Right renal cortex interstitium (tissue), 3 donors: ENCODE results near the gene PRR35. TPM values are rescaled to one million over a fixed set of nuclear protein-coding genes. Genes with fewer than 3 reads are reported as not detected.

Experiments
- polyA plus RNA-seq, 3 donors: library from polyadenylated mRNA; unstranded; fragments of 120-200 nt; gene quantifications; one replicate each; pipeline ENCODE4 v1.2.1, GENCODE V29; 2013; ENCODE audit not compliant: insufficient read length in 3 of 3

Gene PRR35
- polyA plus RNA-seq, 3 donors: 7.4 to 8.6 (median 7.5) TPM

Other genes with a start within 250 kb of the PRR35 start
- gene AXIN1, start 207.7 kb upstream of the PRR35 start, polyA plus RNA-seq: 10 to 100 TPM; 15.2 to 17.0 (median 15.5) TPM
- 10 to 100 TPM; 58.9 to 70.6 (median 61.9) TPM for gene MRPL28, start 189.9 kb upstream of the PRR35 start, polyA plus RNA-seq
- gene PGAP6, start 178.4 kb upstream of the PRR35 start, polyA plus RNA-seq: 10 to 100 TPM; 53.9 to 75.4 (median 66.1) TPM
- gene NME4, start 163.2 kb upstream of the PRR35 start, polyA plus RNA-seq: 100 to 1,000 TPM in 2 of 3 donors, 10 to 100 TPM in 1; 95.3 to 124 (median 109) TPM
- 10 to 100 TPM; 15.7 to 28.3 (median 21.6) TPM for gene DECR2, start 158.5 kb upstream of the PRR35 start, polyA plus RNA-seq
- 10 to 100 TPM; 65.2 to 95.2 (median 81.0) TPM for gene RAB11FIP3, start 134.7 kb upstream of the PRR35 start, polyA plus RNA-seq
- 10 to 100 TPM; 18.2 to 19.8 (median 18.2) TPM for gene CAPN15, start 32.7 kb upstream of the PRR35 start, polyA plus RNA-seq
- gene NHLRC4, start 6.6 kb downstream of the PRR35 start, polyA plus RNA-seq: 1 to 10 TPM; 6.4 to 6.9 (median 6.6) TPM
- gene PIGQ, start 9.6 kb downstream of the PRR35 start, polyA plus RNA-seq: 10 to 100 TPM; 49.8 to 55.6 (median 50.4) TPM
- gene RAB40C, start 29.7 kb downstream of the PRR35 start, polyA plus RNA-seq: 10 to 100 TPM; 12.7 to 16.6 (median 14.4) TPM
- gene WFIKKN1, start 70.6 kb downstream of the PRR35 start, polyA plus RNA-seq: 1 to 10 TPM in 1 of 3 donors, under 1 TPM in 2; 0.82 to 1.2 (median 0.94) TPM
- gene METTL26, start 75.9 kb downstream of the PRR35 start, polyA plus RNA-seq: 10 to 100 TPM; 34.8 to 45.2 (median 42.0) TPM
- 10 to 100 TPM; 11.1 to 15.5 (median 12.5) TPM for gene MCRIP2, start 81.4 kb downstream of the PRR35 start, polyA plus RNA-seq
- 10 to 100 TPM; 22.4 to 27.5 (median 22.8) TPM for gene WDR90, start 89.0 kb downstream of the PRR35 start, polyA plus RNA-seq
- 10 to 100 TPM; 58.2 to 68.2 (median 60.6) TPM for gene RHOT2, start 107.7 kb downstream of the PRR35 start, polyA plus RNA-seq
- gene RHBDL1, start 115.3 kb downstream of the PRR35 start, polyA plus RNA-seq: 1 to 10 TPM in 2 of 3 donors, under 1 TPM in 1; 0.58 to 1.5 (median 1.1) TPM
- gene STUB1, start 120.0 kb downstream of the PRR35 start, polyA plus RNA-seq: 100 to 1,000 TPM; 117 to 125 (median 120) TPM
- 10 to 100 TPM; 56.0 to 68.0 (median 65.2) TPM for gene JMJD8, start 123.9 kb downstream of the PRR35 start, polyA plus RNA-seq
- 10 to 100 TPM in 1 of 3 donors, 1 to 10 TPM in 2; 9.2 to 10.2 (median 9.5) TPM for gene WDR24, start 130.0 kb downstream of the PRR35 start, polyA plus RNA-seq
- gene FBXL16, start 145.4 kb downstream of the PRR35 start, polyA plus RNA-seq: 1 to 10 TPM in 2 of 3 donors, under 1 TPM in 1; 0.96 to 1.8 (median 1.1) TPM
- gene METRN, start 154.7 kb downstream of the PRR35 start, polyA plus RNA-seq: 1 to 10 TPM; 4.5 to 6.0 (median 5.2) TPM
- 10 to 100 TPM in 2 of 3 donors, 1 to 10 TPM in 1; 8.4 to 11.0 (median 10.2) TPM for gene ANTKMT, start 160.8 kb downstream of the PRR35 start, polyA plus RNA-seq
- gene CCDC78, start 166.0 kb downstream of the PRR35 start, polyA plus RNA-seq: 1 to 10 TPM in 2 of 3 donors, under 1 TPM in 1; 0.74 to 1.3 (median 1.2) TPM
- gene HAGHL, start 166.7 kb downstream of the PRR35 start, polyA plus RNA-seq: 1 to 10 TPM; 3.4 to 4.0 (median 3.8) TPM
- 10 to 100 TPM; 18.9 to 23.4 (median 22.8) TPM for gene CIAO3, start 180.6 kb downstream of the PRR35 start, polyA plus RNA-seq
- 10 to 100 TPM; 12.1 to 24.9 (median 13.8) TPM for gene MSLN, start 200.3 kb downstream of the PRR35 start, polyA plus RNA-seq
- 10 to 100 TPM; 10.1 to 11.0 (median 10.4) TPM for gene RPUSD1, start 228.0 kb downstream of the PRR35 start, polyA plus RNA-seq
- gene CHTF18, start 228.2 kb downstream of the PRR35 start, polyA plus RNA-seq: 10 to 100 TPM; 16.0 to 21.1 (median 16.5) TPM
- under 1 TPM in 2 of 3 donors, not detected in 1; 0.12 to 0.31 TPM for gene GNG13, start 240.3 kb downstream of the PRR35 start, polyA plus RNA-seq